Activated CD8-positive, alpha-beta memory T cell treated with anti-CD3 and anti-CD28 coated beads for 48 hours (primary cell): Measurements from ENCODE around the gene MAP1S.
A peak's percentile ranks its signal among the peaks of the same experiment; 100 is the strongest.

ENCODE experiments used
- DNase-seq, 3 experiments: peaks; one replicate each; pipeline ENCODE4 v3.0.0-alpha.2; 2020; ENCODE audit warnings: low read depth in 2 of 3, low spot score in 2 of 3

Gene MAP1S

DNA sequence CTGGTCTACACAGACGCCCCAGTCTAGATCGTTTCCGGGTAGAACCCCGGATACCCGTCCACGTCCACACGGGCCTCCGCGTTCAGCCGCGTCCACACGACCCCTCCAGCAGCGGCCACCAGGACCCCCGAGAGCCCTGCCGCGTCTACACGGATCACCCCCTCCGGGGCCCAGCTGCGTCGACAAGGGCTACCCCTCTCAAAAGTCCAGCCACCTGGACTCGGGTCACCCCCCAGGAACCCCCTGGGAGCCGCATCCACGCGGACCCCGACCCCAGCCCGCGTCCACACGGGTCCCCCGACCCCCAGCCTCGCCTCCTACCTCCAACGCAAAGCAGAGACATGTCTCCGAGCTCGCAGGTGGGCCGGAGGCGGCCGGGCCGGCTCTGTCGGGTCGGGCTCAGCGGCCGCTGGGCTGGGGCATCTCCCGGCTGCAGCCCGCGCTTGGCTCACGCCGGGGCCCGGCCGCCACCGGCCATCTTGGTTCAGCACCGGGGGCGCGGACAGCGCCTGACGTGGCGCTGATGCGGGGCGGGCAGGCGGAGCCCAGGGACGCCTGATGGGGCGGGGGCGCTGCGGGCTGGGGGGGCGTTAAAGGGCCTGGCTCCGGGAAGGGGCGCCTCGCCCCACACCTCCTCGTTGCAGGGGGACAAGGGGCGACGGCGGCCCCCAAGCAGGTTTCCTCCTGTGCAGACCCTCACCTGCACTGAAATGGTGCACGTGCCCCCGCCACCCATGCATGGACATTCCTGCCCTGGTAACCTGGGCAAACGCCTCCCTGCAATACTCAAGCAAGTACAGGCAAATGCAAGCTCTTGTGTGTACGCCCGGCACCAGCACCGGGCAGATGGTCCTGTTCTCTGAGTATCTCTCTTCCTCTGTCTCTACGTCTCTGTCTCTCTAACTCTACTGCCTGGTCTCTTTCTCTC, 31.2 kb upstream of the MAP1S start, which contains the start of gene UNC13A:
Gene UNC13A, minus strand, starts transcription at position 498 of the 928 bp plus-strand sequence. Its CDS starts 155 bp downstream, at position 343.
- peak in 1 of 3 experiments; percentile 18 for DNase-seq

- no peak for DNase-seq
Observed at GRCh38 chr19:17688853-17689595, 30.3 kb upstream of the MAP1S start.

- no peak for DNase-seq
Observed at GRCh38 chr19:17692566-17692965, 26.7 kb upstream of the MAP1S start.

- DNase-seq: no peak
Observed at GRCh38 chr19:17695198-17695597, 24.1 kb upstream of the MAP1S start.

GRCh38 chr19:17703824-17704463, 15.3 kb upstream of the MAP1S start:
- DNase-seq: peak; percentile 32 to 77 (median 60)

DNA sequence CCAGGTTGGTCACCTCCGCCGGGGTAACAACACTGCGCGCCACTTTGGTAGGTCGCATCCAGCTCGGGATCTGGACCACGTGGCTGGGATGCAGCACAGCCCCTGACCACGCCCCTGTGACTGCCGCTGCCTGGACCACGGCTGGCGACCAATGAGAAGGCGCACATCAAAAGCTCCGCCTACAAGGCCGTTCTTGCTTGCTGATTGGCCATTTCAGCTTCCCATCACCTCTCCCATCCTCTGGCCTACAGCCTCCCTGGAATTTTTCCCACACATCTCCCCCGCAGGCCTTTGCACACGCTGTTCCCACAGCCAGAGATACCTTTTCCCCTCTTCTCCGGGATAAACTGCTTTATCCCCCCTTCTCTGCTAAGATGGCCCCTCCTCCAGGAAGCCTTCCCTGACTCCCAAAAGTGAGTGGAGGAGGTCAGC, 12.5 kb upstream of the MAP1S start:
- DNase-seq: no peak

DNA sequence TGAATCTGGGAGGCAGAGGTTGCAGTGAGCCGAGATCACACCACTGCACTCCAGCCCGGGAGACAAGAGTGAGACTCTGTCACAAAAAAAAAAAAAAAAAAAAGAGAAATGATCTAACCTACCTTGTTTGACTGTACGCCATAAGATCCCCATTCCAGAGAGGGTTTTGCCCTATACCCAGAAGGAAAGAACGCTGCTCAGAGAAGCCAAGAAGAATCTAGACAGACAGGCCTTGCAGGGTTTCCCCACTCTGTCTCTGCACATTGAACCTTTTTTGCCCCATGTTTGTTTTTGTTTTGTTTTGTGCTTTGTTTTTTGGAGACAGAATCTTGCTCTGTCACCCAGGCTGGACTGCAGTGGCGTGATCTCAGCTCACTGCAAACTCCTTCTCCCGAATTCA, 7.4 kb upstream of the MAP1S start:
- DNase-seq: no peak

GRCh38 chr19:17716309-17716929, 2.9 kb upstream of the MAP1S start:
- no peak for DNase-seq

GRCh38 chr19:17718550-17718946, 732 bp upstream of the MAP1S start:
- no peak for DNase-seq

DNA sequence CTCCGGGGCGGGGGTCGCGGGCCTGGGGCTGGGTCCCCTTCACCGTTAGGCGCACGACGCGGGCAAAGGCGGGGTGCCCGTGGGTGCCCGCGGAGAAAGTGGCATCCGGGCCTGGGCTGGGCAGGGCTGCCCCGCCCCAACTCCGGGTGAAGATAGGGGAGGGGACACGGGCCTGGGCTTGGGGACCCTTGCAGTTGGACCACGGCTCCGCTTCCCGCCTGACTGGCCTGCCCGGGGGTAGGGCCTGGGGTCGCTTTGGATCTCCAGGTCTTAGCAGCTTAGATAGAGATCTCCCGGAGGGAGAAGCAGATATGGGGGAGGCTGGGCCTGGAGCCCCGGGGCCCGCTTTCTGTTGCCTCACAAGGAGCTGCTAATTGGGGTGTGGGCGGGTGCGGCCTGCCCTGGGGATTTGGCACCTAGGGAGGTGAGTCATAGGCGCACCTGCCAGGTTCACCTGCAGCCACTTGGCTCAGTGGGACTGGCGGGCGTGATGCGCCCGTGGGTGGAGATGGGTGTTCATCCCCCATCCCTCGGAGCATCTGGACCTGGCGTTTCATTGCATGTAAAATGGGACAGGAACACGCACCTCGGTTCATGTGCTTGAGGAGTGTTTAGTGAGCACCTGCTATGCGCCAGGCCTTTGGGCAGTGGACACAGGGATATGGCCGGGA, 585 bp downstream of the MAP1S start:
- DNase-seq: peak in 1 of 3 experiments; percentile 6

DNA sequence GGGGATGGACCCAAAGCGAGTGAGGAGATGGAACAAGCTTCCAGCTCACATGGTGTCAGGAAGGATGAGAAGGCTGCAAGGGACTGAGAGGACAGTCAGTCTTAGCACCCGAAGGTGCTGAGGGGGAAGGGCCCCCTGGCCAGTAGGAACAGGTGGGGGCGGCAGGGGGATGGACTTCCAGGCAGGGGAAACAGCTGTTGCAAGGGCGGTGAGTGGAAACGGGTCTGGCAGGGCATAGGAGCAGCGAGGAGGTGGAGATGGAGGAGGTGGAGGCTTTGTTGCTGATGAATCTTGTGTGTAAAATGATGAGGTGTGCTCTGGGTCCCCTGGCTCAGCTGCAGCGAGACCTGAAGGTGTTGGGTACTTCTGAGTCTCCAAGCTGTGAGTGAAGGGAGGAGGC, 1.2 kb downstream of the MAP1S start:
- no peak for DNase-seq

DNA sequence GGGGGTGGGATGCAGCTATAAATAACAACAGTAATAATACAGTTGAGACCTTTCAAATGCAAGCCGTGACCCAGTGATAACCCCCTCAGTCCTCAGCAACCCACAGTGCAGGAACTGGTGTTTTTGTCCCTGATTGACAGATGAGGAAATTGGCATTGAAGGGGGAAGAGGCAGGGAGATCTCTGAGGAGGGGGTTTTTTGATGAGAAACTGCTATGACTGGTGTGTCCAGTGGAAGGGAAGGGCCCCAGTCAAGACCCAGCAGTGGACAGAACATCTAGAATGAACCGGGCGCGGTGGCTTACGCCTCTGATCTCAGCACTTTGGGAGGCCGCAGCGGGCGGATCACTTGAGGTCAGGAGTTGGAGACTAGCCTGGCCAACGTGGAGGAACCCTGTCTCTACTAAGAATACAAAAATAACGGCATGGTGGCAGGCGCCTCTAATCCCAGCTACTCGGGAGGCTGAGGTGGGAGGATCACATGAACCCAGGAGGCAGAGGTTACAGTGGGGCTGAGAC, 1.9 kb downstream of the MAP1S start:
- no peak for DNase-seq

DNA sequence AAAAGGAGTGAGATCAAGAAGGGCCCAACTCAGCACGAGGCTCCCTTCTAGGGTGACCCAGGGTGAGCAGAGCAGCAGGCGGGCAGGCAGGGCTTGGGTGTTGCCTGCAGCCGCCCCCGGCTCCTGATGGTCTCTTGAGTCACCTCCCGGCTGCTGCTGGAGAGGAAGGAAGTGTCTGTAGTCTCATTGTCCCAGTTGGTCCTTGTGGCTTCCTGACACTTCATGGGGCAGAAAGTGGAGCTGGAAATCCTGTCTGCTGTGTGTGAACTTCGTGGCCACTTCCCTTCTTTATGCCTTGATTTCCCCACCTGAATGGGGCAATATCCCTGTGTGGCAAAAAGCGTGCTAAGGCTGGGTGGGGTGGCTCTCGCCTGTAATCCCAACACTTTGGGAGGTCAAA, 2.5 kb downstream of the MAP1S start:
- no peak for DNase-seq

DNA sequence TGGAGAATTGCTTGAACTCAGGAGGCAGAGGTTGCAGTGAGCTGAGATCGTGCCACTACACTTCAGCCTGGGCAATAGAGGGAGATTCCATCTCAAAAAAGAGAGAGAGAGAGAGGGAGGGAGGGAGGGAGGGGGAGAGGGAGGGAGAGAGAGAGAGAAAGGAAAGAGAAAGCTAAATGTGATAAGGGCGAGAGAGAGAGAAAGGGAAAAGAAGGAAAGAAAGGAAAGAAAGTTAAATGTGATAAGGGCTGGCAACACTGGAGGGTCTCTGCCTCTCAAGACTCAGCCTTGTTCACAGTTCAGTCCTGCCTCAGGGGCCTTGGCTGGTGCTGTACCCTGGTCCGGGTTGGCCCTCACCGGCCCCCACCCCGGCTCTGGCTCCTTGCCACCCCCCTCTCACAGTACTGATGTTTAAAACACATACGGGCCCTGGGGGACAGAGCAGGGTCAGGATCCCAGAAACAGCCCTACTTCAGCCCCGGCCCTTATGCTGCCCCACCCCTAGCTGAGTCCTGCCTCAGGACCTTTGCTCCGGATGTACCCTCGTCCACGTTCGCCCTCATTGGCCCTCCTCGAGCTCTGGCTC, 3.5 kb downstream of the MAP1S start:
- DNase-seq: no peak

- no peak for DNase-seq
Observed at GRCh38 chr19:17724655-17725054, 5.4 kb downstream of the MAP1S start.

DNA sequence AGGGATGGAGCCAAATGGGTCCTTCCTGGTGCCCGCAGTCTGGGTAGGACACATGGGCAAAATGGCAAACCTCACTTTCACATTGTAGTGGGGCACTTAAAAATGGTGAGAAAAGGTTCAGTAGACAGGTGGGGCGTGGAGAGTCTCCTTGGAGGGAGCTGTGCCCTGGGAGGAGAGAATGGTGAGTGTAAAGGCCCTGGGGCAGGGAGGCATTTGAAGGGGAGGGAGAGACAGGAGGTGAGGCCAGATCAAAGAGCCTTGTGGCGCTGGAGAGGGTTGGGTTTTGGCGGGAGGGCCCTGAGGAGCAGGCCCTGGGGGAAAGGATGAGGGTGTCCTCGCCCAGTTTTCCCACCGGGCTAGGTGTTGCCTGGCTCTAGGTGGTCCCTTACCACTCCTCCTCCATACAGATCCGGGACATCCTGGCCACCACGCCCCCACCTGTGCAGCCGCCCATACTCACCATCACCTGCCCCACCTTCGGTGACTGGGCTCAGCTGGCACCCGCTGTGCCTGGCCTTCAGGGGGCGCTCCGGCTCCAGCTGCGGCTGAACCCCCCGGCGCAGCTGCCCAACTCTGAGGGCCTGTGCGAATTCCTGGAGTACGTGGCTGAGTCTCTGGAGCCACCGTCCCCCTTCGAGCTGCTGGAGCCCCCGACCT, 6.3 kb downstream of the MAP1S start:
- DNase-seq: no peak

- DNase-seq: no peak
Observed at GRCh38 chr19:17726136-17726741, 7.0 kb downstream of the MAP1S start.

DNA sequence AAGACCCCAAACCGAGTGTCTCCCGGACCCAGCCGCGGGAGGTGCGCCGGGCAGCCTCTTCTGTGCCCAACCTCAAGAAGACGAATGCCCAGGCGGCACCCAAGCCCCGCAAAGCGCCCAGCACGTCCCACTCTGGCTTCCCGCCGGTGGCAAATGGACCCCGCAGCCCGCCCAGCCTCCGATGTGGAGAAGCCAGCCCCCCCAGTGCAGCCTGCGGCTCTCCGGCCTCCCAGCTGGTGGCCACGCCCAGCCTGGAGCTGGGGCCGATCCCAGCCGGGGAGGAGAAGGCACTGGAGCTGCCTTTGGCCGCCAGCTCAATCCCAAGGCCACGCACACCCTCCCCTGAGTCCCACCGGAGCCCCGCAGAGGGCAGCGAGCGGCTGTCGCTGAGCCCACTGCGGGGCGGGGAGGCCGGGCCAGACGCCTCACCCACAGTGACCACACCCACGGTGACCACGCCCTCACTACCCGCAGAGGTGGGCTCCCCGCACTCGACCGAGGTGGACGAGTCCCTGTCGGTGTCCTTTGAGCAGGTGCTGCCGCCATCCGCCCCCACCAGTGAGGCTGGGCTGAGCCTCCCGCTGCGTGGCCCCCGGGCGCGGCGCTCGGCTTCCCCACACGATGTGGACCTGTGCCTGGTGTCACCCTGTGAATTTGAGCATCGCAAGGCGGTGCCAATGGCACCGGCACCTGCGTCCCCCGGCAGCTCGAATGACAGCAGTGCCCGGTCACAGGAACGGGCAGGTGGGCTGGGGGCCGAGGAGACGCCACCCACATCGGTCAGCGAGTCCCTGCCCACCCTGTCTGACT, 7.9 kb downstream of the MAP1S start:
- no peak for DNase-seq
